Measurements from ENCODE around the gene FAM89A.
A peak's percentile ranks its signal among the peaks of the same experiment; 100 is the strongest.
"Not testable (repeated sequence)": the region's sequence is repeated elsewhere in the genome, so short reads cannot be mapped to it uniquely, and the experiment has no call there.

FAM89A gene

GRCh38 chr1:230994860-230995259, 45.2 kb downstream of the FAM89A start:
- no peak for DNase-seq (ENCODE audit: low read depth in 2 of 2)

- no peak for DNase-seq (ENCODE audit: low read depth in 2 of 2)
Measured at GRCh38 chr1:230992100-230992774, 47.8 kb downstream of the FAM89A start.

DNA sequence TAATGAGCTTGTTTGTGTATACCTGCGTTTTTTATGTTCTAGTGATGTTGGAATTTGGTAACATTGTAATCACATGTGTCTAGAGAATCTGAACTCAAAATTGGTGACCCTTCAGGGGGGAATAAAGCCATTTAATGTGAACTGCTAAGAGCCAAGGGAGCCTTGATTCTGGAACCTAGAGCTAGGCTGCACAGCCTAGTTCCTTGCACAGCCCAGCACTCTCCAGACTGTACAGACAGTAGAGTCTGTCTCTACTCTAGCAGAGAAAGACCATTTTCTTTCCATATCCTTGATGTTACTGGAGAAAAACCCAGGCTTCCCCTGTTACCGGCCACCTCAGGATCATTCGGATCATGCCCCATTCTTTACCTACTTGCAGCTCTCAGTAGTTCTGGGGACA, 52.6 kb downstream of the FAM89A start:
- DNase-seq (ENCODE audit: low read depth in 2 of 2), result no peak

DNA sequence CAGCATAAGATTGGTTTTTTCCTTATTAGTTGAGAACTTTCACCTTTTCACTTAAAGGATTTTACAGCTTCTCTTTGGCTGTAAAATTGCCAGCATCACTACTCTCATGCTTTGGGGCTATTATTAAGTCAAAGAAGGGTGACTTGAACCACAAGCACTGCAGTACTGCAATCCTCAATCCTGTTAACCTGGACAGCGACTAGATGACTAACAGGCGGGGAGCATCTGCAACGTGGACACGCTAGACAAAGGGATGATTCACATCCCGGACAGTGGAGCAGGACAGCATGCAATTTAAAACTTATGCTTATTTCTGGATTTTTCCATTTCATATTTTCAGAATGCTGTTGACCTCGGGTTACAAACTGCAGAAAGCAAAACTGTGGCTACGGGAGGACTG, 53.1 kb downstream of the FAM89A start:
- DNase-seq (ENCODE audit: low read depth in 2 of 2), result no peak

- no peak for DNase-seq (ENCODE audit: low read depth in 2 of 2)
Measured at GRCh38 chr1:230985711-230986110, 54.3 kb downstream of the FAM89A start.

GRCh38 chr1:230984622-230985515, 55.2 kb downstream of the FAM89A start:
- DNase-seq (ENCODE audit: low read depth in 2 of 2), result not testable (repeated sequence)

GRCh38 chr1:230983811-230984210, 56.2 kb downstream of the FAM89A start:
- no peak for DNase-seq (ENCODE audit: low read depth in 2 of 2)

- DNase-seq (ENCODE audit: low read depth in 2 of 2), result peak; percentile 21 to 24
Measured at GRCh38 chr1:230982696-230983095, 57.4 kb downstream of the FAM89A start.

DNA sequence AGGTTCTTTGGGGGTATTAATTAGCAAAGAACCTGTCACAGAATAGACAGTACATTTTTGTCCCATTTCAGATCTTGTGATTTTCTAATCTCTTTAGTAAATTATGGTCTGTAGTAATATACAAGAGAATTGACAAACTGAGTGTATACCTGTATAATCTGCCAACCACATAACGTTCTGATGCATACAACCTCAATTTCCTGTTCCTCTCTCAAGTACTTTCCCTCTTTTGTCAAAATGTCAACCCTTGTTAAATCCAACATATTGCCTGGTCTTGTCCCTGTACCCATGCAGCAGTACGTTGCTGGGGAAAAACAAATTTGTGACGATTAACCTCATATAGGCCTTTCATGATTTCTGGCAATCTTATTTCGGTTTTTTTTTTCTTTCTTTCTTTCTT, 60.1 kb downstream of the FAM89A start:
- DNase-seq (ENCODE audit: low read depth in 2 of 2), result no peak

- DNase-seq (ENCODE audit: low read depth in 2 of 2), result no peak
Measured at GRCh38 chr1:230979389-230979716, 60.7 kb downstream of the FAM89A start.

GRCh38 chr1:230978491-230979388, 61.3 kb downstream of the FAM89A start, which contains the start of the genes ARV1 and TTC13:
Gene ARV1, plus strand, starts transcription at chr1:230979094. Its CDS starts 12 bp downstream, at chr1:230979106.
Gene TTC13, minus strand, starts transcription at chr1:230978861. Its CDS starts 31 bp downstream, at chr1:230978830.
- peak; percentile 85 to 88 for DNase-seq (ENCODE audit: low read depth in 2 of 2)

DNA sequence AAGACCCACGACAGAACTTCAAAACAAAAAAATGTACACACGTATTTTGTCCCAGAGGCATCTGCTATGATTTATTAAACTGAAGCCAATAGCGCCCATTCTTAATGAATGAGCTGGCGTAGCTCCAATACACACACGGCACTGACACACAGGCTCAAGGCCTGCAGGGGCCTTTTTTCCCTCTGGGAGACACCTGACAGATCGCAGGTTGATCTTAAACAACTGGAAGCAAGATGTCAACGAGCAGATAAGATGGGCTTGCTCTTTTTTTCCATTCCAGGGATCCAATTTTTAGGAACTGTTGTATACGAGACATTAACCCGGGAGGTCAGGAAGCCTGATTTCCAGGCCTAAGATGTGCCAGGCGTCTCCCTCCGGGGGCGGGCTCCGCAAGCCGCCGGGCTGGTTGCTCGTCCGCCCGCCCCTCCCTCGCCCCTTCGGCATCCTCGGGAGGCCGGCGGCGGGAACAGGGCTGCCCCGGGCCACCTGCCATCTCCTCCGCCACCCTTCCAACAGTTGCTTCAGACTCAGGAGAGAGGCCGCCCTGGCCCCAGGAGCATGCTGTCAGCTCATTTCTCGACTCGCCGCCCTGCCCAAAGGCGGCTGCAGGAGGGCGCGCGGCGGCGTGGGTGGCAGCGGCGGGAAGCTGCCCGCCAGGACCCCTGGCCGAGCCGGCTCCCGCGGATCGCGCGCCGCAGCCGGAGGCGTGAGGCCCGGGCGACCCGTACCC, 62.1 kb downstream of the FAM89A start:
- DNase-seq (ENCODE audit: low read depth in 2 of 2), result no peak

- no peak for DNase-seq (ENCODE audit: low read depth in 2 of 2)
Measured at GRCh38 chr1:230976825-230977747, 63.0 kb downstream of the FAM89A start.

DNA sequence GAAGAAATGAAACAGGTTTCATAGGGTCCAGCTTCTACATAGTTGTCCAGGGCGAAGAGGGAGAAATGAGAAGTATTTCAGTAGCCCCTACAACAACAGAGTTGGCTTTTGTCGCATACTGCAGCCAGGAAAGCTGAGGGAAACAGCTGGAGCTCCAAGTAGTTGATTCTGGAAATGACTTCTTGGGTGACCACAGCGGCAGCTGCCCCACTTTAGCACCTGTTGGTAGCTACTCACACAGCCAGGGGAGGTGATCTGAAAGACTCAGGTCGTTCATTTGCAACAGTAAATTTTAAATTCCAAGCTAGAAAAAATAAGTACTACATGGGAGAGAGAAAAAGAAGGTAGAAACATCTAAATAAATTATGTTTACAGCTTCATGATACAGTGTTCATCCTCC, 63.7 kb downstream of the FAM89A start:
- DNase-seq (ENCODE audit: low read depth in 2 of 2), result no peak

- DNase-seq (ENCODE audit: low read depth in 2 of 2), result no peak
Measured at GRCh38 chr1:230975636-230976035, 64.4 kb downstream of the FAM89A start.

GRCh38 chr1:230972855-230973271, 67.2 kb downstream of the FAM89A start:
- DNase-seq (ENCODE audit: low read depth in 2 of 2), result no peak

GRCh38 chr1:230971771-230972170, 68.3 kb downstream of the FAM89A start:
- DNase-seq (ENCODE audit: low read depth in 2 of 2), result no peak

DNA sequence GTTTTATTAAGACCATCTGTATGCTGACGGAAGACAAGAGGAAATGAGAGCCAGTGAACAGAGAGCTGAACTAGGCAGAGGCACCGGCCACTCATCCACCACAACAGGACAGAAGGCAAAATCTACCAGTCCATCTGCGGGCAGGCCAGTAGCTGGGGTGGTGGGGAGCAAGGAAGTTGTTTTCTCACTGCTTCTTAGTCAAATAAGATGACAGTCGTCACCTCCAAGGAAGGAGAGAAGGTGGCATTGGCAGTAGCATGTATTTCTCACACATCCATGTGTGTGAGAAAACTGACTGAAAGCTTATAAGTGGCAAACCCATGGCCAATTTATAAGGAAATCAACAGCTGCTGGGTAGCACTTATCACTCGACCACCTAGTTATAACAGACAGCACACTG, 69.6 kb downstream of the FAM89A start:
- no peak for DNase-seq (ENCODE audit: low read depth in 2 of 2)
